Pancreas (tissue), 10 donors: Measurements from ENCODE around the gene NRK. TPM values are rescaled to one million over a fixed set of nuclear protein-coding genes. Genes with fewer than 3 reads are reported as not detected.

Experiments
- ATAC-seq, 4 donors: fragments of 200-7000 bp; cut with Tn5 transposase; one replicate each; pipeline versions ENCODE4 v1.8.0 to v1.9.1; 2020; ENCODE audit warnings: mild to moderate bottlenecking in 4 of 4, moderate library complexity in 4 of 4
- DNase-seq, 6 donors: peaks; one replicate each; pipeline ENCODE4 v3.0.0-alpha.2; 2020
- FAIRE-seq: peaks from 2 replicates; lab custom pipeline; 2012; peaks lifted over from hg19 to GRCh38; lab: Jason Lieb, UNC
- H3K27ac ChIP-seq, 4 donors: fragments of 200-600 bp; sonication (generic); 1 replicate in 3 of 4; 2 replicates in 1 of 4; pipeline versions ENCODE4 v1.5.0 to v1.8.0; 2020
- H3K27me3 ChIP-seq, 4 donors: fragments of 200-600 bp; one replicate each; pipeline ENCODE4 v1.8.0; 2021
- H3K36me3 ChIP-seq, 3 donors: fragments of 200-600 bp; sonication (generic) in 1 of 3; one replicate each; pipeline versions ENCODE4 v1.5.0 to v1.8.0; 2020 to 2021
- H3K4me1 ChIP-seq, 3 donors: fragments of 200-600 bp; one replicate each; pipeline ENCODE4 v1.8.0; 2021
- H3K4me3 ChIP-seq, 4 donors: fragments of 200-600 bp; sonication (generic) in 2 of 4; one replicate each; pipeline versions ENCODE4 v1.5.0 to v1.8.0; 2020 to 2021
- H3K9me3 ChIP-seq, 4 donors: fragments of 200-600 bp; one replicate each; pipeline ENCODE4 v1.8.0; 2021
- WGBS, 2 donors: extraction: QIAGEN DNeasy Blood & Tissue Kit; methylation state at CpG; one replicate each; pipeline ENCODE4 v1.1.7; 2013; 5-methylcytosine and 5-hydroxymethylcytosine counted together
- intact Hi-C, 3 donors: fragments of 100-400 bp; cut with DNase I; formaldehyde crosslinking; loops; one replicate each; pipeline versions ENCODE4 v1.11.1 to v1.14.2; 2022
- polyA plus RNA-seq, 2 donors: library from polyadenylated mRNA; stranded (reverse); fragments of 200-250 nt; gene quantifications; one replicate each; pipeline ENCODE4 v1.2.3, GENCODE V29; 2013
- total RNA-seq, 6 donors: library from RNA; stranded (reverse); fragmentation: NEBNext Ultra II Directional in 4 of 6; extraction: Animal tissue kit (Norgen Biotek cat#: 25700) in 4 of 6; gene quantifications; one replicate each; pipeline versions ENCODE4 v1.2.1 to v1.2.4, GENCODE V29; 2021 to 2023
- TF ChIP-seq, protein P1 (sequence below), 4 donors: fragments of 200-600 bp; sonication (generic) in 3 of 4; IDR thresholded peaks; one replicate each; pipeline versions ENCODE4 v1.5.0 to v1.8.0; 2021; ENCODE audit warnings: antibody characterized with exemption in 4 of 4
- donor health status: healthy with polysubstance abuse.
- donor health status: DM: no; HTN: no; CAD: no; lungs with moderate emphysema.
- donor health status: DM: no; HTN: no; CAD: no.
- donor health status: control.
- donor health status: control.
- donor health status: Bipolar disorder and iron deficiency.
- donor health status: DM: yes; HTN: yes; CAD: no.
- donor health status: DM: no; HTN: no; CAD: no.
- donor health status: DM: no; HTN: no; CAD: no.
- donor health status: DM: yes; HTN: yes; CAD: no.

Gene NRK
- total and polyA plus RNA-seq, 8 donors, result 0.14 to 1.4 (median 0.30) TPM

GRCh38 chrX:105876658-105877057 is 54.3 kb downstream of the NRK start:
- H3K4me3 ChIP-seq, result no peak overlapping the region
- ATAC-seq (peak in 2 of 4 donors; percentile 54 to 55), FAIRE-seq (peak; percentile 29), DNase-seq (no peak)
- peaks cover 0 to 14% (median 2%) of the 10 kb centered on the region in 4 donors for H3K27me3 ChIP-seq
- intact Hi-C loops, result no loop called here
- no peaks in the 10 kb centered on the region for H3K36me3 ChIP-seq
- 16 to 24% methylated on average over 3 of the region's 3 CpGs for WGBS, 2 donors
- TF ChIP-seq, protein P1, sequence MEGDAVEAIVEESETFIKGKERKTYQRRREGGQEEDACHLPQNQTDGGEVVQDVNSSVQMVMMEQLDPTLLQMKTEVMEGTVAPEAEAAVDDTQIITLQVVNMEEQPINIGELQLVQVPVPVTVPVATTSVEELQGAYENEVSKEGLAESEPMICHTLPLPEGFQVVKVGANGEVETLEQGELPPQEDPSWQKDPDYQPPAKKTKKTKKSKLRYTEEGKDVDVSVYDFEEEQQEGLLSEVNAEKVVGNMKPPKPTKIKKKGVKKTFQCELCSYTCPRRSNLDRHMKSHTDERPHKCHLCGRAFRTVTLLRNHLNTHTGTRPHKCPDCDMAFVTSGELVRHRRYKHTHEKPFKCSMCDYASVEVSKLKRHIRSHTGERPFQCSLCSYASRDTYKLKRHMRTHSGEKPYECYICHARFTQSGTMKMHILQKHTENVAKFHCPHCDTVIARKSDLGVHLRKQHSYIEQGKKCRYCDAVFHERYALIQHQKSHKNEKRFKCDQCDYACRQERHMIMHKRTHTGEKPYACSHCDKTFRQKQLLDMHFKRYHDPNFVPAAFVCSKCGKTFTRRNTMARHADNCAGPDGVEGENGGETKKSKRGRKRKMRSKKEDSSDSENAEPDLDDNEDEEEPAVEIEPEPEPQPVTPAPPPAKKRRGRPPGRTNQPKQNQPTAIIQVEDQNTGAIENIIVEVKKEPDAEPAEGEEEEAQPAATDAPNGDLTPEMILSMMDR (IDR thresholded peaks at IDR 0.05), result no peak
- no peaks in the 10 kb centered on the region for H3K4me1 ChIP-seq
- no peaks in the 10 kb centered on the region for H3K9me3 ChIP-seq
- no peak overlapping the region for H3K27ac ChIP-seq

DNA sequence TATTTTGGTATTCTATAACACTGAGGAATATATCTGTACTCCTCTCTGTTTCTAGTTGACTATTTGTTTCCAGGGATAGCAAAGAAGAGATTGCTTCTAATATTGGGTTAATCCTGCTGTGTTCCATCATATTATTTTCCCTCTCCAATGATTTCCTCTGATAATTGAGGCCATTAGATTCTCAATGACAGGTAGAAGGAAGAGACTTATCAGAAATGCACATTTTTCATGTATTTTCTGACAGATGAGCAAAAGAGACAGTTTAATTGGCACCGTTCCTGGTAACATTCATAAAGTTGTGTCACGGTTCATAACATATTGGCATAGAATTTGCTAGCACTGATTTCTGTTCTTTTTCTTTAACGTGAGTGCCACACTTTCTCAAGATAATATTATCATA is 58.2 kb downstream of the NRK start:
- no peaks in the 10 kb centered on the region for H3K4me1 ChIP-seq
- FAIRE-seq (no peak), ATAC-seq (no peak), DNase-seq (no peak)
- peaks cover 0 to 9% (median 2%) of the 10 kb centered on the region in 4 donors for H3K27me3 ChIP-seq
- no peaks in the 10 kb centered on the region for H3K9me3 ChIP-seq
- H3K4me3 ChIP-seq, result no peak overlapping the region
- H3K27ac ChIP-seq, result no peak overlapping the region
- TF ChIP-seq, protein P1 (IDR thresholded peaks at IDR 0.05), result no peak
- intact Hi-C loops, result no loop called here
- WGBS, 2 donors, result 51 to 71% methylated on average over 3 of the region's 3 CpGs
- no peaks in the 10 kb centered on the region for H3K36me3 ChIP-seq

DNA sequence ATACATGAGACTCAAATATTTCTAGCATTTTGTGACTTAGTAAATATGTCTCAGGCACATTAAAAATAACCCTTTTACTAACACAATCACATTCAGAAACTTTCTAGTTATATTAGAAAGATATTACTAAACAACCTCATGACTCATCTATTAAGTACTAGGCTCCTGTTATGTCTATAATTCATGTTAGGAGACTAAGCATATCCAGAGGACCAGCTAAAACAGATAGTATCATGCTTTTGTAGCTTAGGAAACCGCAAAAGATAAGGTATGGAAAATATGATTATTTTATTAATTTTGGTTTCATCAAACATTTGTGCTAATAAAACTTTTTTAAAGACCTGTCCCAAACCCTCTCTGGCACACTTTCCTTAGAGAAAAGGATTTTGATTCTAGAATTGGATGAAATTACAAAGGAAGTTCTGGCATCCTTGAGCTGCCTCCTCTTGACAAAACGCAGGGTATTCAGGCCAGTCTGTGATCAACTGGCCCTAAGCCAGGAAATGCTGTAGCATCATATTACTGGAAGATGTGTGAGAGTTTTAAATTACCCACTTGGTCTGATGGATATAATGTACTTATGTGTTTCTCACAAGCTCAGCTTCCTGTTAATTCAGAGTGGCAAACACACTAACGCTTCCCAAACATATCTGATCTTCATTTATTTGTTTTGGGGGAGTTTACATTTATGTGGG is 60.4 kb downstream of the NRK start:
- Histone ChIP-seq H3K9me3 (no peaks in the 10 kb centered on the region), H3K36me3 (no peaks in the 10 kb centered on the region), H3K27ac (no peak overlapping the region), H3K27me3 (peaks cover 0 to 15% (median 4%) of the 10 kb centered on the region in 4 donors), H3K4me1 (no peaks in the 10 kb centered on the region), H3K4me3 (no peak overlapping the region)
- TF ChIP-seq, protein P1 (IDR thresholded peaks at IDR 0.05), result no peak
- no peak for ATAC-seq
- WGBS, 2 donors, result 47 to 59% methylated on average over 3 of the region's 3 CpGs
- FAIRE-seq, result peak; percentile 81
- intact Hi-C loops, result no loop called here
- DNase-seq, result no peak

DNA sequence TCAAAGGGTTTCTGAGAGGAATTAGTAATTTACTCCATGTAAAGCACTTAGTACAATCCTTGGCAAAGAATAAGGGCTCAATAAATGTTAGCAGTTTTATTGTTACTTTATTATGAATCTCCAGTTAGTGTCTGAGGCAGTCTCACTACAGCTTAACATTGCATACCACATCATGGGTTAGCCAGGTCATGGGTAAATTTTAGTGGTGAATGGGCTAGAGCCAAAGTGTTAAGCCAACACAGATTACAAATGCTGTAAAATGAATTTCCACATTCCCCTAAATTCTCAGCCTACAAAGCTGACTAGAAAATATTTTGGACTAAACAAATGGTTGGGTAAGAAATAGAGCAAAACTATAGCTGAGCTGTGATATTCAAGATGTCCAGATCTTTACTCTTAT is 72.4 kb downstream of the NRK start:
- no peaks in the 10 kb centered on the region for H3K4me1 ChIP-seq
- DNase-seq (no peak), ATAC-seq (no peak), FAIRE-seq (no peak)
- H3K9me3 ChIP-seq, result no peaks in the 10 kb centered on the region
- H3K4me3 ChIP-seq, result no peak overlapping the region
- intact Hi-C loops, result no loop called here
- no peak overlapping the region for H3K27ac ChIP-seq
- TF ChIP-seq, protein P1 (IDR thresholded peaks at IDR 0.05), result no peak
- no peaks in the 10 kb centered on the region for H3K36me3 ChIP-seq
- H3K27me3 ChIP-seq, result peaks cover 0 to 20% (median 0%) of the 10 kb centered on the region in 4 donors

DNA sequence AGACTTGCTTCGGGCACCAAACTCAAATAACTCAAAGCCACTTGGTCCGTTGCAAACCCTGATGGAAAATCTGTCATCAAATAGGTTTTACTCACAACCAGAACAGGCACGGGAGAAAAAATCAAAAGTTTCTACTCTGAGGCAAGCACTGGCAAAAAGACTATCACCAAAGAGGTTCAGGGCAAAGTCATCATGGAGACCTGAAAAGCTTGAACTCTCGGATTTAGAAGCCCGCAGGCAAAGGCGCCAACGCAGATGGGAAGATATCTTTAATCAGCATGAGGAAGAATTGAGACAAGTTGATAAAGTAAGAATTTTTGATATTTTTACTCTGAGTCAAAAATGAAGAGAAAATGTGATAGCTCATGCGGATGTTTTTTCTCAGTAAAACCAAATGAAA is 87.2 kb downstream of the NRK start:
- FAIRE-seq, result no peak
- Histone ChIP-seq H3K4me1 (no peaks in the 10 kb centered on the region), H3K27ac (no peak overlapping the region), H3K27me3 (peaks cover 0 to 23% (median 3%) of the 10 kb centered on the region in 4 donors), H3K4me3 (no peak overlapping the region), H3K36me3 (no peaks in the 10 kb centered on the region), H3K9me3 (no peaks in the 10 kb centered on the region)
- WGBS, 2 donors, result 86 to 94% methylated on average over 8 of the region's 8 CpGs
- no peak for ATAC-seq
- intact Hi-C loops, result no loop called here
- no peak for DNase-seq
- TF ChIP-seq, protein P1 (IDR thresholded peaks at IDR 0.05), result no peak
